Parathyroid adenoma (tissue), 2 donors: ENCODE results near the gene MRPL14.

Source experiments
- H2AFZ ChIP-seq: fragments of 300-600 bp; sonication (generic); one replicate; pipeline ENCODE4 v1.7.0; 2017; ENCODE audit warnings: antibody characterized with exemption, mild to moderate bottlenecking
- H3K27ac ChIP-seq: fragments of 300-600 bp; sonication (generic); one replicate; pipeline ENCODE4 v1.7.0; 2017
- H3K27me3 ChIP-seq: fragments of 300-600 bp; sonication (generic); one replicate; pipeline ENCODE4 v1.7.0; 2017; ENCODE audit warnings: low read length; ENCODE audit not compliant: control insufficient read depth, insufficient read depth
- H3K36me3 ChIP-seq: fragments of 300-600 bp; sonication (generic); one replicate; pipeline ENCODE4 v1.7.0; 2017; ENCODE audit warnings: low read length; ENCODE audit not compliant: control insufficient read depth, insufficient read depth
- H3K4me1 ChIP-seq: fragments of 300-600 bp; sonication (generic); one replicate; pipeline ENCODE4 v1.7.0; 2017; ENCODE audit warnings: control low read depth
- H3K4me2 ChIP-seq: fragments of 300-600 bp; sonication (generic); one replicate; pipeline ENCODE4 v1.7.0; 2017; ENCODE audit warnings: low read length
- H3K4me3 ChIP-seq: fragments of 300-600 bp; sonication (generic); one replicate; pipeline ENCODE4 v1.7.0; 2017; ENCODE audit warnings: low read depth, low read length
- H3K79me2 ChIP-seq: fragments of 300-600 bp; sonication (generic); one replicate; pipeline ENCODE4 v1.7.0; 2017; ENCODE audit warnings: control low read depth
- H3K9ac ChIP-seq: fragments of 300-600 bp; sonication (generic); one replicate; pipeline ENCODE4 v1.7.0; 2017; ENCODE audit warnings: mild to moderate bottlenecking
- H3K9me3 ChIP-seq: fragments of 300-600 bp; sonication (generic); one replicate; pipeline ENCODE4 v1.7.0; 2017; ENCODE audit warnings: low read length; ENCODE audit not compliant: control insufficient read depth
- CTCF ChIP-seq: fragments of 300-600 bp; sonication (generic); IDR thresholded peaks from one replicate; pipeline ENCODE4 v1.7.0; 2017; ENCODE audit warnings: antibody characterized with exemption, mild to moderate bottlenecking
- donor health status: primary hyperparathyroidism.

Gene MRPL14

GRCh38 chr6:44111434-44112417, 15.5 kb downstream of the MRPL14 start:
- H3K9ac ChIP-seq = no peak overlapping the region
- H3K79me2 ChIP-seq = no peaks in the 10 kb centered on the region
- no peaks in the 10 kb centered on the region for H3K27me3 ChIP-seq
- H3K4me3 ChIP-seq = no peak overlapping the region
- H2AFZ ChIP-seq = no peak overlapping the region
- H3K9me3 ChIP-seq = no peaks in the 10 kb centered on the region
- no peaks in the 10 kb centered on the region for H3K4me1 ChIP-seq
- no peak overlapping the region for H3K27ac ChIP-seq
- no peaks in the 10 kb centered on the region for H3K36me3 ChIP-seq
- no peak for TF ChIP-seq CTCF
- H3K4me2 ChIP-seq = no peak overlapping the region

GRCh38 chr6:44110966-44111365, 16.3 kb downstream of the MRPL14 start:
- no peaks in the 10 kb centered on the region for H3K27me3 ChIP-seq
- H2AFZ ChIP-seq = no peak overlapping the region
- no peaks in the 10 kb centered on the region for H3K4me1 ChIP-seq
- no peak for TF ChIP-seq CTCF
- no peaks in the 10 kb centered on the region for H3K36me3 ChIP-seq
- no peak overlapping the region for H3K9ac ChIP-seq
- peaks cover 3% of the 10 kb centered on the region for H3K79me2 ChIP-seq
- no peak overlapping the region for H3K4me2 ChIP-seq
- H3K4me3 ChIP-seq = no peak overlapping the region
- no peak overlapping the region for H3K27ac ChIP-seq
- no peaks in the 10 kb centered on the region for H3K9me3 ChIP-seq

GRCh38 chr6:44110005-44110676, 17.1 kb downstream of the MRPL14 start:
- no peak overlapping the region for H3K4me3 ChIP-seq
- no peak for TF ChIP-seq CTCF
- H3K4me1 ChIP-seq = peaks cover under 1% of the 10 kb centered on the region
- H3K36me3 ChIP-seq = no peaks in the 10 kb centered on the region
- H3K27ac ChIP-seq = no peak overlapping the region
- H3K9ac ChIP-seq = no peak overlapping the region
- no peak overlapping the region for H3K4me2 ChIP-seq
- peaks cover 7% of the 10 kb centered on the region for H3K79me2 ChIP-seq
- H3K27me3 ChIP-seq = no peaks in the 10 kb centered on the region
- no peaks in the 10 kb centered on the region for H3K9me3 ChIP-seq
- no peak overlapping the region for H2AFZ ChIP-seq

GRCh38 chr6:44109212-44109611, 18.0 kb downstream of the MRPL14 start:
- no peak overlapping the region for H2AFZ ChIP-seq
- no peak for TF ChIP-seq CTCF
- H3K27me3 ChIP-seq = no peaks in the 10 kb centered on the region
- no peak overlapping the region for H3K9ac ChIP-seq
- no peaks in the 10 kb centered on the region for H3K36me3 ChIP-seq
- H3K27ac ChIP-seq = no peak overlapping the region
- no peak overlapping the region for H3K4me2 ChIP-seq
- no peaks in the 10 kb centered on the region for H3K9me3 ChIP-seq
- peaks cover 9% of the 10 kb centered on the region for H3K79me2 ChIP-seq
- peaks cover 3% of the 10 kb centered on the region for H3K4me1 ChIP-seq
- H3K4me3 ChIP-seq = no peak overlapping the region
